GM20000 (cell line): ENCODE data around the gene AMDHD2.

Source experiments
- DNase-seq: peaks from one replicate; pipeline ENCODE4 v3.0.0; 2012; ENCODE audit warnings: low spot score
- TF ChIP-seq, protein P1 (sequence below): IDR thresholded peaks from 2 replicates; pipeline ENCODE4 v1.5.1; 2012; ENCODE audit warnings: mild to moderate bottlenecking, control low read depth; ENCODE audit errors: extremely low read depth, missing control alignments

AMDHD2 gene

DNA sequence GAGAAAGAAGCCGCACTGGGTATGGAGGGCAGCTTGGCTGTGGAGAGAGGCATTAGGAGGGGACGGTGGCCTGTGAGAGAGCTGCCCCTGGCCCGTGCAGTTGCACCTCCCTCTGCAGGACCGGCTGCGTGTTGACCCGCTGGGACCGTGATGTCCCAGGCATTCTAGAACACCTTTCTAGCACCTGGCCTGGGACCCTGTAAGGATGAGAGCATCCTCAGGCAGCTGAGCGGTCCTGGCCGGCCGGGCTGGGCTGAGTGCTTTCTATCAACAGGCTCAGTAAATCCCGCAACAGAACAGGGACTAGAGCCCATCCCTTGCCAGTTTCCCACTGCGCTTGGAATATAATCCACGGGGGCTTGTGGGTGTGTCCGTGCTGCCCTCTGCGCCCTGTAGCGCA, 30.6 kb upstream of the AMDHD2 start:
- TF ChIP-seq, protein P1, sequence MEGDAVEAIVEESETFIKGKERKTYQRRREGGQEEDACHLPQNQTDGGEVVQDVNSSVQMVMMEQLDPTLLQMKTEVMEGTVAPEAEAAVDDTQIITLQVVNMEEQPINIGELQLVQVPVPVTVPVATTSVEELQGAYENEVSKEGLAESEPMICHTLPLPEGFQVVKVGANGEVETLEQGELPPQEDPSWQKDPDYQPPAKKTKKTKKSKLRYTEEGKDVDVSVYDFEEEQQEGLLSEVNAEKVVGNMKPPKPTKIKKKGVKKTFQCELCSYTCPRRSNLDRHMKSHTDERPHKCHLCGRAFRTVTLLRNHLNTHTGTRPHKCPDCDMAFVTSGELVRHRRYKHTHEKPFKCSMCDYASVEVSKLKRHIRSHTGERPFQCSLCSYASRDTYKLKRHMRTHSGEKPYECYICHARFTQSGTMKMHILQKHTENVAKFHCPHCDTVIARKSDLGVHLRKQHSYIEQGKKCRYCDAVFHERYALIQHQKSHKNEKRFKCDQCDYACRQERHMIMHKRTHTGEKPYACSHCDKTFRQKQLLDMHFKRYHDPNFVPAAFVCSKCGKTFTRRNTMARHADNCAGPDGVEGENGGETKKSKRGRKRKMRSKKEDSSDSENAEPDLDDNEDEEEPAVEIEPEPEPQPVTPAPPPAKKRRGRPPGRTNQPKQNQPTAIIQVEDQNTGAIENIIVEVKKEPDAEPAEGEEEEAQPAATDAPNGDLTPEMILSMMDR = no peak
- DNase-seq = no peak

DNA sequence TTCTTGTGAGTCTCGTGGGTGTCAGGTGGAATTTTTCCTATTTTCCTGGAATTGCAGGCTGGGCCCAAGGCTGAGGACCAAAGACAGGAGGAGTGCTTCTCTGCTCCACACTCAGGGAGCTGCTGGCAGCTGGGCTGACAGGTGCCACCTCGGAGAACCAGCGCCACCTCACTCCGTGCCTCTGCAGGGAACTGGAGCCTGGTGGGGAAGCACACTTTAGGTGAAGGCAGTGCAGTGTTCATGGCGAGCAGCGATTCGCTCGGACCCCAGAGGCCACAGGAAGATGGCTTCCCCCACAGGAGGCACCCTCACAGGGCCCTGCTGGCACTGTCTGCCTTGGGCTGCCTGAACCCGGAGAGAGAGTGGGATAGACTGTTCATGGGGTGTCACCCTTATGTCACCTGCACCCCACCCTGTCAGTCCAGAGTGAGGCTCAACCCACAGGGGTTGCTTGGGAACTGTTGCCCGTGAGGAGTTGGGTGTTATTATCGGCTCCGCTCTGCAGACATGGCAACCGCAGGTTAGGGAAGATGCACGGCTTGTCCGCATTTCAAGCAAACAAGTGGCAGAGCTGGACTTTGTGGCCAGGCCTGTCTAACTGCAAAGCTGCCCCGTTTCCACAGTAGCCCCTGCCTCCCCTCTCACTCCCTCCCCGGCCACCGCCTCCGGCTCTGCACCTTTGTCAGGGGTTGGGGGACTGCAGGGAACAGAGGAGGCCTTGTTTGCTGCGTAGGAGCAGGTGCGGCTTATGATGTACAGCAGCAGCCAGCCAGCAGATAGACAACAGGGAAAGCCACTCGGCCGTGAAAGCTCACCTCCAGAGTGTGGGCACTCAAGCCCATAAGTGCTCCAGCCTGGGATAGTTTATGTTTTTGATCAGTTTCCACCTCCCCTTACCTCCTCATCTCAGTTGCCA, 29.7 kb upstream of the AMDHD2 start:
- no peak for DNase-seq
- TF ChIP-seq, protein P1 = no peak

GRCh38 chr16:2492292-2492691, 27.9 kb upstream of the AMDHD2 start:
- no peak for DNase-seq
- TF ChIP-seq, protein P1 = no peak

GRCh38 chr16:2493605-2494004, 26.6 kb upstream of the AMDHD2 start:
- TF ChIP-seq, protein P1 = no peak
- DNase-seq = no peak

DNA sequence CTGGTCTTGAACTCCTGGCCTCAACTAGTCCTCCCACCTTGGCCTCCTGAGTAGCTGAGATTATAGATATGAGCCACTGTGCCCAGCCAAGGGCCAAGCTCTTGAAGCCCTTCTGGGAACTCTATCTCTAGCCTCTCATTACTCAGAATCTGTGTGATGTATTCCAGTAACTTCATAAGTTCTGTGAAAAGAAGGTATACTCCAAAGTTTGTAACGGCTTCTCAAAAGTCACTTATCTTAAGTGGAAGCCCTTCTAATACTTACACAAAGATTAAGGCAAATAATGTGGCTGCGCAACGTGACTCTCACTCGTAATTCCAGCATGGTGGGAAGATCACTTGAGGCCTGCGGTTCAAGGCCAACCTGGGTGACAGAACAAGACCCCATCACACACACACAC, 25.6 kb upstream of the AMDHD2 start:
- DNase-seq = no peak

DNA sequence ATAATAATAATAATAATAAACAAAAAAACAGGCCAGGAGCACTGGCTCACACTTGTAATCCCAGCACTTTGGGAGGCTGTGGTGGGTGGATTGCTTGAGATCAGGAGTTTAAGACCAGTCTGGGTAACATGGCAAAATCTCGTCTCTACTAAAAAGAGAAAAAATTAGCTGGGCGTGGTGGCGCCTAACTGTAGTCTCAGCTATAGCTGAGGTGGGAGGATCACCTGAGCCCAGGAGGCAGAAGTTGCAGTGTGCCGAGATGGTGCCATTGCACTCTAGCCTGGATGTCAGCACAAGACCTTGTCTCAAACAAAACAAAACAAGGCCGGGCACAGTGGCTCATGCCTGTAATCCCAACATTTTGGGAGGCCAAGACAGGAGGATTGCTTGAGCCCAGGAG, 25.1 kb upstream of the AMDHD2 start:
- no peak for DNase-seq
- TF ChIP-seq, protein P1 = no peak

More for the DNA sequence above, 25.6 kb upstream of the AMDHD2 start:
- TF ChIP-seq, protein P1 = no peak

DNA sequence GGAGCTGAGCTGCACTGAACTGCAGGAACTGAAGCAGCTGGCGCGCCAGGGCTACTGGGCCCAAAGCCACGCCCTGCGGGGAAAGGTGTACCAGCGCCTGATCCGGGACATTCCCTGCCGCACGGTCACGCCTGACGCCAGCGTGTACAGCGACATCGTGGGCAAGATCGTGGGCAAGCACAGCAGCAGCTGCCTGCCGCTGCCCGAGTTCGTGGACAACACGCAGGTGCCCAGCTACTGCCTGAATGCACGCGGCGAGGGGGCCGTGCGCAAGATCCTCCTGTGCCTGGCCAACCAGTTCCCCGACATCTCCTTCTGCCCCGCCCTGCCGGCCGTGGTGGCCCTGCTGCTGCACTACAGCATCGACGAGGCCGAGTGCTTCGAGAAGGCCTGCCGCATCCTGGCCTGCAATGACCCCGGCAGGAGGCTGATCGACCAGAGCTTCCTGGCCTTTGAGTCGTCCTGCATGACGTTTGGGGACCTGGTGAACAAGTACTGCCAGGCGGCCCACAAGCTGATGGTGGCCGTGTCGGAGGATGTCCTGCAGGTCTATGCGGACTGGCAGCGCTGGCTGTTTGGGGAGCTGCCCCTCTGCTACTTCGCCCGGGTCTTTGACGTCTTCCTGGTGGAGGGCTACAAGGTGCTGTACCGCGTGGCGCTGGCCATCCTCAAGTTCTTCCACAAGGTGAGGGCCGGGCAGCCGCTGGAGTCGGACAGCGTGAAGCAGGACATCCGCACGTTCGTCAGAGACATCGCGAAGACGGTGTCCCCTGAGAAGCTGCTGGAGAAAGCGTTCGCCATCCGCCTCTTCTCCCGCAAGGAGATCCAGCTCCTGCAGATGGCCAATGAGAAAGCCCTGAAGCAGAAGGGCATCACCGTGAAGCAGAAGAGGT, 23.7 kb upstream of the AMDHD2 start:
- TF ChIP-seq, protein P1 = no peak
- no peak for DNase-seq
